ENCODE results near the gene SMIM44.

Gene SMIM44

DNA sequence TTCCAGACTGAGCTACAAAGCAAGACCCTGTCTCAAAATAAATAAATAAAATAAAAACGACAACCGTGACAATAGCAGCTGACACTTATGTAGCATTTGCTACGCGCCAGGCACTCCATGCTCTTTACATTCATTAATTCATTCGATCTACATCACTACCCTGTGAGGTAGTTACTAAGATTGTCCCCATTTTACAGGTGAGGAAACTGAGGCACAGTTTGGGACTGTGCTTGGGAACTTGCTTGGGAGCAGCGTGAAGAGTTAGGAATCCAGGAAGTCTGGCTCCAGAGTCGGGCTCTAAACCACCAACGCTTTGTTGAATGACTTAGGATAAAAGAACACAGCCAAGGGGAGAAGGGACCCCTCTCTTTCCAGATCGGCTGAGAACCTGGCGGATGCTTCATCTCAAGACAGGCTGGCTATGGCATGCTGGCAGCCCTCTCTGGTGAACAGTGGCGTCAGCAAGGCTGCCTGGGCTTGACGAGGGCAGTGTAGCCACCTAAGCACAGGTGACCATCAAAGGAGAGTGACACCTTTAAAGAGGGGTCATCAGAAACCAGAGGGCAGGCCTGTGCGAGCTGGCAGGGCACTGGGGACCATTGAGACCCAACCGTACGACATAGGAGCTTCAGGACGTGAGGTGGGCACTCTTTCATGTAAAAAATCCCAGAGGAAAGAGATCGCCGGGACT is 16.6 kb upstream of the SMIM44 start:
- no peak for DNase-seq

GRCh38 chr19:3497757-3498520 is 14.7 kb upstream of the SMIM44 start:
- DNase-seq, result no peak

GRCh38 chr19:3496392-3497273 is 13.4 kb upstream of the SMIM44 start:
- no peak for DNase-seq

DNA sequence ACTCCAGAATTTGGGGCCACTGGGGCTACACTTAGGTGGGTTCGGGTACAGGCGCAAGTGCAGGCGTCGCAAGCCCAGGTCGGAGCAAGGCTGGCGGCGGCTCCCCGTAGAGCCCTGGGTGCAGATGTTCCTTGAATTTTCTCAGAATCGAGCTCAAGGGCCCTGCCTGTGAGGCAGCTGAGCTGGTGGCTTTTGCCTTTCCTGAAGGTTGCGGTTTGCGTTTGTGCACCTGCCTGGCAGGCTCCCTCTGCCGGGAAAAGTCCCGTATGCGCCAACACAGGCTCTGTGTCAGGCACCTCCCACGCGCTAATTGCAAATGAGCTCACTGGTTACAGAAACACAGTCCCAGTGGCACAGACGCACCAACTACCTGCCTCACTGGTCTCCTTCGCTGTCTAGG is 11.3 kb upstream of the SMIM44 start:
- no peak for DNase-seq

DNA sequence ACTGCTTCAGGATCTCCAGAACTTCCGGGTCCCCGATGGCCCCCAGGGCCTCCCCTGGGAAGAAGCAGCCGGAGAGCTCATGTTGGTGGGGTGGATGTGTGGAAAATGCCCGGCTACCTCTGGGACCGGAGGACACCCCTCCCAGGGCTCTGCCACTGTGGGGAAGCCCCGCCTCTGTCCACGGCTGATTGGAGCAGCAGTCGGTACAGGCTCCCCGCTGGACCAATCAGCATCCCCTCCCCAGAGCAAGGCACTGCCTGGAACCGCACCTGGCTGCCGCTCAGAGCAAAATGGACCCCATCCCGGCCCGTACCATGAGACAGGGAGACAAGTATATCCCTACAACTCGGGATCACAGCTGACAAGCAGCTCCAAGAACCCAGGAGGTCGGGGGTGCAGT is 10.8 kb upstream of the SMIM44 start:
- no peak for DNase-seq

GRCh38 chr19:3493651-3494050 is 10.4 kb upstream of the SMIM44 start:
- DNase-seq, result no peak

DNA sequence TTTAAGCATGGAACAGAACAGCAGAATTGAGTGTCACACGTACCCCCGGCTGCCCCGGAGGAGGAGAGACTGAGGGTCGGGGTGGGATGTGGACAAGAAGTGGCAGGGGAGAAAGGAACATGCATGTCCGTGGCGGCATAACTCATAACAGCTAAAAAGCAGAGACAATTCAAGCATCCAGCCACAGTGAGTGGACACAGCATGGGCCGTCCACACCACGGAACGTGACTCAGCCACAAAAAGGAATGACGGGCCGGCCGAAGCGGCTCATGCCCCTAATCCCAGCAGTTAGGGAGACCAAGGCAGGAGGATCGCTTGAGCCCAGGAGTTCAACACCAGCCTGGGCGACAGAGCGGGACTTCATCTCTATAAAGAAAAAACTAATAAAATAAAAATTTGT is 9.7 kb upstream of the SMIM44 start:
- DNase-seq, result no peak

DNA sequence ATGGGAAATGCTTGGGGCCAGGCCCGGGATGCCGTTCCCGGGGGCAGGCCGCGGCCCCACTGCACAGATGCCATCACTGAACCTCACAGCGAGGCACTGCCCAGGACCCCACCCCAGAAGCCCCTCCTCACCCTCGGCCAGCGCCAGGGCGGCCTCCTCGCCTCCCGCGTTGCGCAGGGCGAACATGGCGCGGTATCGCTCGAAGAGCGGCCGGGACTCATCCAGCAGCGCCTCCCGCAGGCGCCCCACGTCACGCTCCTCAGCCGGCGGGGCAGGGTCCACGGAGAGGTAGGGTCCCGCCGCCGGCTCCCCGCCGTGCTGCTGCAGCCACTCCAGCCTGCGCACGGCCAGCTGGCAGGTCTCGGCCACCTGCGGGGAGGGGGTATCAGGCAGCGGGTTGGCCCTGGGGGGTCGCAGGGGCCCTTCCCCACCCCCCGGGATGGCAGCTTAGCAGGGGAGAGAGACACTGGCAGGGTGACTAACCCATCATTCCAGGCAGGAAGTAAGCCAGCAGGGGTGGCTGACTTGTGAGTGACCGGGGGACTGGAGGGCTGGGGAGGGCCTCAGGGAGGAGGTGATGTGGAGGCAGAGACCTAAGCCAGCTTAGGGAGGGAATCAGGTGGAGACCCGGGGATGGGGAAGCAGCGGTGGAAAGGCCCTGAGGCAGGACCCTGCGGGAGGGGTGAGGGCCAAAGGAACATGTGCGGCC is 9.0 kb upstream of the SMIM44 start:
- DNase-seq, result no peak

DNA sequence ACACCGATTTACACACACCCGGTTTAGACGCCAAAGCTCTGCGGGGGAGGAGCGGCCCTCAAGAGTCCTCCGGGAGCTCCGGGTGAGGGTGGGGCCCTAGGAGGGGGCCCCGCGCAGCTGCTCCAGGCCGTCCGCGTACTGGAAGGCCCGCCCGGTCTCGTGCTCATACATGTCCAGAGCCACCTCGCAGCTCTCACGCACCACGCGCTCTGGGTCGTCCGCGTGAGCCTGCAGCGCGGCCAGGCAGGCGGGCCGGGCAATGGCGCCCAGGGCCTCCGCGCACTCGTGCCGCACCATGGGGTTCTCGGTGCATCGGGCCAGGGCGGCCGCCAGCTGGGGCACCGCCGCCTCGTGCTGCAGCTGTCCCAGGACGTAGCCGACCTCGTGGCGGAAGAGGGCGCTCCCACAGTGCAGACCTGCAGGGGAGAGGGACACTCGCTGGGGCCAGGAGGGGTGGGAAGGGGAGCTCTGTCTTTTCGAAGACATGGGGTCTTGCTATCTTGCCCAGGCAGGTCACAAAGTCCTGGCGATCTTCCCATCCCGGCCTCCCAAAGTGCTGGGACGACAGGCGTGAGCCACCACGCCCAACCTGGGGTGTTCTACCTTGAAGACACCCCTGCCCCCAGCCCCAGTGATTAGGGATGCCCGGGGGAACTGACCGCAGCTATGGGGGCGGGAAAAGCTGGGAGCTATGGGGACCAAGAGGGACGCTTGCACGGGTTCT is 8.3 kb upstream of the SMIM44 start:
- no peak for DNase-seq

GRCh38 chr19:3482507-3483225 is 575 bp downstream of the SMIM44 start:
- no peak for DNase-seq

GRCh38 chr19:3481241-3482090 is 1.8 kb downstream of the SMIM44 start:
- no peak for DNase-seq

DNA sequence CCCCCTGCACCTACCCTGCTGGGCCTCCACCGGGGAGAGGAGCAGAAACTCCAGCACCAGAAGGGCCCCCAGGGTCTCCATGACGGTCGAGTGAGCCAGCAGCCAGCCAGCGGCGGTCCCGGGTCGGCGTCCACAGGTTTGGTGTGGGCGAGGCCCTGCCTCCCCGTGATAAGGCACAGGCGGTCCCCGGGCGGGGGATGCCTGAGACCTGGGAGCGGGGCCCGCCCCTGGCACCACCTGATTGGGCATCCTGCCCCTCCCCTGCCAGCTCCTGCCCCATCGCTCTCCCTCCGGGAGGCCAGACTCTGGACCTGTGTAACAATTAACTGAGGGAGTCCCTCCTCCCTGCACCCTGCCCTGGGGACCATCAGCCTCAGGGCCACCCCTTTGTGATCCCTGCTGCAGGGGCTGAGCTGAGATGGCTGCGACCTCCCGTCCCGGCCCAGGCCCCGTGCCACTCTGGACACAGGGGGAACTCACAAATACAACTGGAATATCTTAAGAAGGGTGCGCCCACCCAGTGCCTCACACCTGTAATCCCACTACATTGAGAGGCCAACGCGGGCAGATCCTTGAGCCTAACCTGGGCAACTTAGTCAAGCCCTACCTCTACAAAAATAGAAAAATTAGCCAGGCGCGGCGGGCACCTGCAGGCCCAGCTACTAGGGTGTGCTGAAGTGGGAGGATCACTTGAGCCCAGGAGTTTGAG is 2.7 kb downstream of the SMIM44 start, which contains the start of gene SMIM24:
Gene SMIM24, minus strand, starts transcription at position 143 of the 709 bp plus-strand sequence. Its CDS starts 62 bp downstream, at position 81.
- no peak for DNase-seq

GRCh38 chr19:3479834-3480215 is 3.4 kb downstream of the SMIM44 start:
- DNase-seq, result no peak

DNA sequence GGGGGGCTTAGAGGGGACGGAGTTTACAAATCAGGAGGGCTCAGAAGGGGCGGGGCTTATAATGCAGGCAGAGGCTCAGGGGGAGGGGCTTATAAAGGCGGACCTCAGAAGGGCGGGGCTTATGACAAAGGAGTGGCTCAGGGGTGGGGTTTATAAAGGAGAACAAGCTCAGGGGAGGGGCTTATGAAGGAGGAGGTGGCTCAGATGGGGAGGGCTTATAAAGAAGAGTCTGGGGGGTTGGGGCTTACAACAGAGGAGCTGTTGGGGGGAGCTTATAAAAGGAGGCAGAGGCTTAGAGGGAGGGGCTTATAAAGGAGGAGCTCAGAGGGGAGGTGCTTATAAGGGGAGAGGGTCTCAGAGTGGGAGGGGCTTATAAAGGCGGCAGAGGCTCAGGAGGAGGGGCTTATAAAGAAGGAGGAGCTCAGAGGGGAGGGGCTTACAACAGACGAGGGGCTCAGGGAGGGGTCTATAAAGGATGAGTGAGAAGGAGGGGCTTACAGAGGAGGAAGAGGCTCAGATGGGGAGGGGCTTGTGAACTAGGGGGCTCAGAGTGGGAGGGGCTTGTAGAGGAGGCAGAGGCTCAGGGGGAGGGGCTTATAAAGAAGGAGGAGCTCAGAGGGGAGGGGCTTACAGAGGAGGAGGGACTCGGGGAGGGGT is 3.9 kb downstream of the SMIM44 start:
- no peak for DNase-seq

DNA sequence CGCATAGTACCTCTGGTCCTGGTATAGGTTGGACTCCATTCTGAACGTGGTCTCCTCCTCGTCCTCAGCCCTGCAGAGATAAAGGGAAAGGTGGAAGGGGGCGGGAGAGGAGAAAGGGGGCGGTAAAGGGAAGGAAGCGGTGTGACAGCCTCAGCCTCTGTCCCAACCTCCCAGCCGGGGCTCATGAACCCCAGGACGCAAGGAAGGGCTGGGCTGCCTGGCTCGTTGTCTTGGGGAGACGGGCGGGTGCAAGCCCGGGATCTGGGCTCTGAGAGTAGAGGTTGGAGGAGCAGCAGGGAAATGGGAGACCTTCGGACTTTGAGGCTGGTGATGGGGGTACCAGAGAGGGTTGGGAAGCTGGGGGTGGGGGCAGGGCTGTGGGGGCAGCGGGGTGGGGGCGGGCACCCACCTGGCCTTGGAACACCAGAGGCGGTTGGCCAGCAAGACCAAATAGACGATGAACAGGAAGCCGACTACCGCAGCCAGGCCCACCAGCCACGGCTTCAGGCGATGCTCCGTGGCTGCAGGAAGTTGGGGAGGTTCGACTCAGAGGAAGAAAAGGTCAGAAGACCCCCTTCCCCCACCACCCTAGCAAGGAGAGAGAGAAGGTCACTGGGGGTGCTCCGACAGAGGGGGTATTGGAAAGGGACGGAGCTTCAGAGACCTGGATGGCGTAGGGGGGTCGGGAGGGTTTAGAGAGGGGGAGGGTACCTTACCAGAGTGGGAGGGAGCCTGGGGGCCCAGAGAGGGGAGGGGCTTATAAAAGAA is 4.6 kb downstream of the SMIM44 start:
- DNase-seq, result no peak

GRCh38 chr19:3477951-3478350 is 5.3 kb downstream of the SMIM44 start:
- no peak for DNase-seq

DNA sequence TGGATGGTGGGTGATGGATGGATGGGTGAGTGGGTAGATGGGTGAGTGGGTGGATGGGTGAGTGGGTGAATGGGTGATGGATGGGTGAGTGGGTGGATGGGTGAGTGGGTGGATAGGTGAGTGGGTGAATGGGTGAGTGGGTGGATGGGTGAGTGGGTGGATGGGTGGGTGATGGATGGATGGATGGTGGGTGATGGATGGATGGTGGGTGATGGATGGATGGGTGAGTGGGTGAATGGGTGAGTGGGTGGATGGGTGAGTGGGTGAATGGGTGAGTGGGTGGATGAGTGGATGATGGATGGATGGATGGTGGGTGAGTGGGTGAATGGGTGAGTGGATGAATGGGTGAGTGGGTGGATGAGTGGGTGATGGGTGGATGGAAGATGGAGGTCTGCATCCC is 5.7 kb downstream of the SMIM44 start:
- no peak for DNase-seq

DNA sequence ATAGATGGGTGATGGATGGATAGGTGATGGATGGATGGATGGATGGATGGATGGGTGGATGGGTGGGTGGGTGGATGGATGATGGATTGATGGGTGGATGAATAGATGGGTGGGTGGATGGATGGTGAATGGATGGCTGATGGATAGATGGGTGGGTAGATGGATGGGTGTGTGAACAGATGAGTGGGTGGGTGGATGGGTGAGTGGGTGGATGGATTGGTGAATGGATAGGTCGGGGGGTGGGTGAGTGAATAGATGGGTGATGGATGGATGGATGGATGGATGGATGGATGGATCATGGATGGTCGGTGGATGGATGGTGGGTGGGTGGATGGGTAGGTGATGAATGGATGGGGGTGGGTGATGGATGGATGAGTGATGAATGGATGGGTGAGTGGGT is 6.4 kb downstream of the SMIM44 start:
- no peak for DNase-seq
